Neural progenitor cell (in vitro differentiated cells): ENCODE data around the gene SDC4.

Experiments used
- CTCF ChIP-seq: fragments of 200-600 bp; sonication (generic); IDR thresholded peaks from 2 replicates; pipeline ENCODE4 v1.5.1; 2017; ENCODE audit warnings: antibody characterized with exemption, mild to moderate bottlenecking
- EZH2 ChIP-seq: fragments of 200-600 bp; sonication (generic); IDR thresholded peaks from 2 replicates; pipeline ENCODE4 v1.6.1; 2017; ENCODE audit warnings: antibody characterized with exemption, mild to moderate bottlenecking, moderate library complexity
- EZH2phosphoT487 ChIP-seq: fragments of 200-600 bp; sonication (generic); IDR thresholded peaks from 2 replicates; pipeline ENCODE4 v1.6.1; 2017; ENCODE audit warnings: antibody characterized with exemption

- no peak for TF ChIP-seq CTCF
- TF ChIP-seq EZH2phosphoT487: no peak
- no peak for TF ChIP-seq EZH2
Observed at GRCh38 chr20:45294003-45294368, 54.2 kb downstream of the SDC4 start.
